PC-3 (cell line): ENCODE measurements around the gene YIF1A.

Source experiments
- CTCF ChIP-seq: fragments of 300-600 bp; sonication (generic); conservative IDR thresholded peaks from 2 replicates; pipeline ENCODE4 v1.5.1; 2017; ENCODE audit warnings: antibody characterized with exemption, low read depth, mild to moderate bottlenecking, low read length
- EZH2 ChIP-seq: fragments of 300-600 bp; sonication (generic); IDR thresholded peaks from one replicate; pipeline ENCODE4 v1.6.1; 2017; ENCODE audit warnings: antibody characterized with exemption, mild to moderate bottlenecking, low read length; ENCODE audit not compliant: unreplicated experiment

- TF ChIP-seq CTCF (no peak), EZH2 (no peak)
Measured at GRCh38 chr11:66297610-66298009, 8.7 kb upstream of the YIF1A start.
